Measurements from ENCODE around the gene ARPIN.
"Not testable (repeated sequence)": the region's sequence is repeated elsewhere in the genome, so short reads cannot be mapped to it uniquely, and the experiment has no call there.

The ARPIN gene

DNA sequence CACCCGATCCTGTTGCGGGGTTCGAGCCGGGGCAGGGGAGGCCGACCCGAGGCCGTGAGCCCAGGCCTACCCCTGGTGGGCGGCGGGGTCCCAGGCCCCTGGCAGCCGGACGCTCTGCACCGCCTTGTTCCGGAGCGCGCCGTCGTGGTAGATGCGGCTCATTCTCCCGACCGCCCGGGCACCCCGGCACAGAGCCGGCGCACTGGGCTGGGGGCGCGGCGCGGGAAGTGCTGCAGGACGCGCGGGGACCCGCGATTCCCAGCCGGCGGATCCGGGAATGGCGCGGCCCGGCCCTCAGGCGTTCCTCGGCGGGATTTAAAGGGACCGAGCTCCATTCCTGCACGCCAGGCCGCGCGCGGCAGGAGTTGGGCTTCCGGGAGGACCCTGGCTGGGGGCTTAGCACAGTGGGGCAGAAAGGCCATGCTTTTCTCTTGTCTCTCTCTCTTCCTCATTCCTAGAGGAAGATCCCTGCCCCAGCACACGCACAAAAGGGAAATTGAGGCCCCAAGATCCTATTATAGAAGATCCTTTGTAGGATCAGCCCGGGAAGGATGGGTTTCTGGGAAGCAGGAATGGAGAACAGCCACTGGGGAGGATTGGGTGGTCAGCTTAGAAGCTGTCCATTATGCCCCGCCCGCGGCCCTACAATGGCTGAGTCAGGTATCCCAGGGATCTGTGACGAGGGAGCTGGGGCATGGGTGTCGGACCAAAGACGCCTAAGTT lies at the start of gene ARPIN:
TSS of gene ARPIN (minus strand) at position 279 of the 723 bp plus-strand sequence. CDS start at position 162, 117 bp downstream.
- peak; percentile 81 for DNase-seq

DNA sequence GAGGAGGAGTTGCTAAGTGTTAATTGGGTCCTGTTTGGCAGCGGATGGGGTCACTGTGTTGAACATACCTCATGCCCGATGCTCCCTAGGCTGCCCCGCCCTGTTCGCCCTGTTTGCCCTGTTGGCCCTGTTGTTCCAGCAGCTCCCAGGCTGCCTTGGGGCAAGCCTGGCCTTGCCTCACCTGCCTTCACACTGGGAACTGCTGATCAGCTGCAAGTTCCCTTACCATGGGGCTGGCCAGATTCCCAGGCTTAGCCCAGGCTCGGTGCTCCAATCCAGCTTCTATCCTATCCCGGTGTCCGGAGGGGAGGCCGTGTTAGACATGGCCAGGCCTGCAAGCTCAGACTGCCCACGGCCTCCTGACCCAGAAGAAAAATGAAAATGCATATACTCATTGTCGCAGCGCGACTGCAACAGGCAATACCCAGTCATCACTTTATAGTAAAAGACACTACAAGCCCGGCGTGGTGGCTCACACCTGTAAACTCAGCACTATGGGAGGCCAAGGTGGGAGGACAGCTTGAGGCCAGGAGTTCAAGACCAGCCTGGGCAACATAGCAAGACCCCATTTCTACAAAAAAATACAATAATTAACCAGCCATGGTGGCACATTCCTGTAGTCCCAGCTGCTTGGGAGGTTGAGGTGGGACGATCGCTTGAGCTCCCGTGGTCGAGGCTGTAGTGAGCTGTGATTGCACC lies 45.5 kb upstream of the ARPIN start:
- no peak for DNase-seq

DNA sequence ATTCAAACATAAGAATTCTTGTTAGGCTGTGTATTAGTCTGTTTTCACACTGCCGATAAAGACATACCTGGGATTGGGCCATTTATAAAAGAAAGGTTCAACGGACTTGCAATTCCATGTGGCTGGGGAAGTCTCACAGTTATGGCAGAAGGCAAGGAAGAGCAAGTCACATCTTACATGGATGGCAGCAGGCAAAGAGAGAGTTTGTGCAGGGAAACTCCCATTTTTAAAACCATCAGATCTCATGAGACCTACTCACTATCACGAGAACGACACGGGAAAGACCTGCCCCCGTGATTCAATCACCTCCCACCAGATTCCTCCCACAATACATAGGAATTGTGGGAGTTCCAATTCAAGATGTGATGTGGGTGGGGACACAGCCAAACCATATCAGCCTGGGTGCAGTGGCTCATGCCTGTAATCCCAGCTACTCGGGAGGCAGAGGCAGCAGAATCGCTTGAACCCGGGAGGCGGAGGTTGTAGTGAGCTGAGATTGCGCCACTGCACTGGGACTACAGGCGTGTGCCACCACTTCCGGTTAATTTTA lies 42.8 kb upstream of the ARPIN start:
- not testable (repeated sequence) for DNase-seq

DNA sequence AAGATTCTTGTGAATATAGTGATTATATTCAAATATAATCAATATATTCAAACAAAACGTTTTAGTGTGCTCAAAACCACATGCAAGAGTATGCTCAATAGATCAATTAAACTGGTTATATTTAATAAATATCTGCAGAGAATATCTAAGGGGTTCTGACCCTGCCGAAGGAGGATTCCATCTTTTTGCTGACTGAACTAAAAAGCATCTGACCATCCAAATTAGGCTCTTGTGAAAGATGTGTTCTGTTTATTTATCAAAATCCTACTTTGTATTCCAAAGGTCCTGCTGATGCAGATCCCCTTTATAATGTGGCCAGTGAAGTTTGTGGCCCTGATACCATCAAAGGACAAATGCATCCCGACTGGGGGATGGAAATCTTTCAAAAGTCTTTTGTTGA lies 41.8 kb upstream of the ARPIN start:
- no peak for DNase-seq

DNA sequence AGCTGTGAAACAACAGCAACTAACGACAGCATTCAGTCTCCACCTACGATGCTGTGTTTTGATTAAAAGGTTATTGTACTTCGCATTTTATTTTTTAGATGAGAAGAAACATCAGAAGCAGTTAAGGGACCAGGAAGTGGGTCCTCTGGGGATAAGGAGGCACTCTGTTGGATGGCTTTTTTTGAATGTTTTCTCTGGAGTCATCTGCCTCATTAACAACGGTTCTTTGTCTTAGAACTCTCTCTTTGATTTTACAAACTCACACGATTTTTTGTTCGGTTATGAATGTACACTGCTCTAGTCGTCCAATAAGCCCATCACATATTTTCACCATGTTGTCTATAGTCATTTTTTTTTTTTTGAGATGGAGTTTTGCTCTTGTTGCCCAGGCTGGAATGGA lies 36.0 kb upstream of the ARPIN start:
- no peak for DNase-seq

DNA sequence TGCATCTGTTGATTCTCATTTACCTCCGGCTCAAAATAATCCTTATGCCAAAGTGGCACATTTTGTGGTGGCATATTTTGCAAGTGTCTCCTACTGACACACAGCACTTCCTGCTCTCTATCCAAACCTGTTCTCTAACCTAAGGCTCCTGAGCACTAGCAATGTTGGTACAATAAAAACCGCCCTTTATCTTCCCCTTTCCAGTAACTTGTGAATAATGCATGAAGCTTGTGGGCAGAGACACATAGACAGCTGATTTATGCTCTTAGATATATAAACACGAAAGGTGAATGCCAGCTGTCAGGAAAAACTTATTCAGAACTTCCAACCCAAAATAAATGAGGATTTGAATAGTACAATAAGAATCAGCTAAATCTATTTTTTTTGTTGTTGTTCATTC lies 34.6 kb upstream of the ARPIN start:
- DNase-seq, result no peak

DNA sequence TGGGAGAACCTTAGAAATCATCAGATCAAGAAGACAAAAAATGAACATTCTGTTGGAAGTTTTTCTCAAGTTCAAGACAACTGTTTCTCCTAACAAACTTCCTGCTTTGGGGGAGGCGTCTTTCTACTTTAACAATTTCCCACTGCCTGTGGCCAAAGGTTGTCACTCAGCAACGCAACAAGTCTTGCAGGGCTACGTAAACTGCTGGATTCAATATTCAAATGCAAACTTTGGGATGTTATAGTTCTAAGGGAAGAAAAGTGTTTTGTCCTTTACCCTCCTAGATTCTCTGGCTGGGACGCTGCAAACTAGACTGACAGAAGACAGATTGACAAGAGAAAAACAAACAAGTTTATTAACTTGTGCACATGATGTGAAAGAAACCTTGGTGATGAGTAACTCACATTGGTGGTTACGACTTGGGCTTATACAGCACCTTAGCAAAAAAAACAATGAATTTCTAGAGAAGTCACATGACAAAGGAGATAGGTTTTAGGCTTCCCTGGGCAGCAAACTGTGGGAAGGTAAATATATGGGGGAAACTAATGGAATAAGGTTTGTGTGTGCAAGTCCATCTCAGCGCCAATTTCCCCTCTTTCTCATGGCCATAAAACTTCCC lies 34.0 kb upstream of the ARPIN start:
- DNase-seq, result no peak

DNA sequence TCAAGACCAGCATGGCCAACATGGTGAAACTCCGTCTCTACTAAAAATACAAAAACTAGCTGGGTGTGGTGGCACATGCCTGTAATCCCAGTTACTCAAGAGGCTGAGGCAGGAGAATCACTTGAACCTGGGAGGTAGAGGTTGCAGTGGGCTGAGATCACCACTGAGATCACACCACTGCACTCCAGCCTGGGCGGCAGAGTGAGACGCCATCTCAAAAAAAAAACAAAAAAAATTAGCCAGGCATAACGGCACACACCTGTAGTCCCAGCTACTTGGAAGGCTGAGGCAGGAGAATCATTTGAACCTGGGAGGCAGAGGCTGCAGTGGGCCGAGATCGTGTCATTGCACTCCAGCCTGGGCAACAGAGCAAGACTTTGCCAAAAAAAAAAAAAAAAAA lies 31.0 kb upstream of the ARPIN start:
- DNase-seq, result not testable (repeated sequence)

DNA sequence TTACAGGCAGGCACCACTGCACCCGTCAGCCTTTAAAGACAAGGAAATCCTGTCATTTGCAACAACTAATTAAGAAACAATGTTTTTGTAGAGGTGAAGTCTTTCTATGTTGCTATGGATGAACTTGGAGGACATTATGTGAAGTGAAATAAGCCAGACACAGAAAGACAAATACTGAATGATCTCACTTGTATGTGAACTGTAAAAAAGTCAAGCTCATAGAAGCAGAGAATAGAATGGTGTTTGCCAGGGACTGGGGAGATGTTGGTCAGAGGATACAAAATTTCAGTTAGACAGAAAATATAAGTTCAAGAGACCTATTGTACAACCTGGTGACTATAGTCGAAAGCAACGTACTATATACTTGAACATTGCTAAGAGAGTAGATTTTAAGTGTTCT lies 27.2 kb upstream of the ARPIN start:
- no peak for DNase-seq

DNA sequence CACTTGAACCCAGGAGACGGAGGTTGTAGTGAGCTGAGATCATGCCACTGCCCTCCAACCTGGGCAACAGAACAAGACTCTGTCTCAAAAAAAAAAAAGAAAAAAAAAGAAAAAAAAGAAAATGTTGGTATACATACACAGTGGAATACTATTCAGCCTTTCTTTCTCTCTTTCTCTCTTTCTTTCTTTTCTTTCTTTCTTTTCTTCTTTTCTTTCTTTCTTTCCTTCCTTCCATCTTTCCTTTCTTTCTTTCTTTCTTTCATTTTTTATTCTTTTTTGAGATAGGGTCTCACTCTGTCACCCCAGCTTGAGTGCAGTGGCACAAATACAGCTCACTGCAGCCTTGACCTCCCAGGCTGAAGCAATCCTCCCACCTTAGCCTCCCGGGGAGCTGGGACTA lies 26.6 kb upstream of the ARPIN start:
- DNase-seq, result not testable (repeated sequence)

DNA sequence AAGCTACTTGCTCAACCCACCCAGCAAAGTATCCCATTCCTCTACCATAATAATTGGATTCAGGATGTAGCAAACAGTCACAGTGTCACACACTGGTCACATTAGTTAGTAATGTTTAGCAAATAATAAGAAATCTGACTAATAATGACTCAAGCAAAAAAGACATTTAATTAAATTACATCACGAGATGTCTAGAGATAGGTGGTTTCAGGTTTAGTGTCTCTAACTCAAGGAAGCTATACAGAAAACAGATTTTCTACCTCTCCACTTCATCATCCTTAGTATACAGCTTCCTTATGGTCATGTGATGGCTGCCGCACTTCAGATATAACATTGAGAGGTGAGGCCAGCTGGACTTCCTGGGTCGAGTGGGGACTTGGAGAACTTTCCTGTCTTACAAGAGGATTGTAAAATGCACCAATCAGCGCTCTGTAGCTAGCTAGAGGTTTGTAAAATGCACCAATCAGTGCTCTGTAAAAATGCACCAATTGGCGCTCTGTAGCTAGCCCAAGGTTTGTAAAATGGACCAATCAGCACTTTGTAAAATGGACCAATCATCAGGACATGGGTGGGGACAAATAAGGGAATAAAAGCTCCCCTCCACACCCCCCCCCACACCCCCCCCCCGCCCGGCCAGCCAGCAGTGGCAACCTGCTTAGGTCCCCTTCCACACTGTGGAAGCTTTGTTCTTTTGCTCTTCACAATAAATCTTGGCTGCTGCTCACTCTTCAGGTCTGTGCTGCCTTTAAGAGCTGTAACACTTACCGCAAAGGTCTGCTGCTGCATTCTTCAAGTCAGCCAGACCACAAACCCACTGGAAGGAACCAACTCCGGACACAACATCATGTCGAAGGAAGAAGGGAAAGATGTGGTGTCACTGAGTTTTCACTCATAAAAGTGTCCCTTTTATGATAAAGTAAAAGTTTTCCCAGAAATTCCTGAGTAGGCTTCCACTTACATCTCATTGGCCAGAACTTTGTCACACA lies 24.9 kb upstream of the ARPIN start:
- DNase-seq, result no peak

DNA sequence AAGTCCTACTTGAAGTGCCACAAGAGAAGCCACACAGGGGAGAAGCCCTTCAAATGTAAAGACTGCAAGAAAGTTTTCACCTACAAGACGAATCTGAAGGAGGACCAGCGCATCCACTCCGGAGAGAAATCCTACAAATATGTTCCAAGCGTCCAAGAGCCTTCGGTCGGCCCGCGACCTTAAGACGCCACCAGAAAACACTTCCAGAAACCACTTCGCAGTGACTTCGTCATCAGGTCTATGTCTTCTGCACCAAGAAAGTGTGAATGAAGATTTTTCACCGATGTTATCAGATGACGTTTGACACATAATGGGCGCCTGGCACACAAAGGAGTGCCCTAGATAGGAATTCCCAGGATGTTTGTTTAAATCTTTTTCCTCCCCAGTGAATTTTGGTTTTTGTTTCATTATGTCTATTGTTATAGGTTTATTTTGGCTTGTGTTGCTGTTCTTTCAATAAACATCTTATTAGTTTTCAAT lies 24.1 kb upstream of the ARPIN start:
- no peak for DNase-seq

DNA sequence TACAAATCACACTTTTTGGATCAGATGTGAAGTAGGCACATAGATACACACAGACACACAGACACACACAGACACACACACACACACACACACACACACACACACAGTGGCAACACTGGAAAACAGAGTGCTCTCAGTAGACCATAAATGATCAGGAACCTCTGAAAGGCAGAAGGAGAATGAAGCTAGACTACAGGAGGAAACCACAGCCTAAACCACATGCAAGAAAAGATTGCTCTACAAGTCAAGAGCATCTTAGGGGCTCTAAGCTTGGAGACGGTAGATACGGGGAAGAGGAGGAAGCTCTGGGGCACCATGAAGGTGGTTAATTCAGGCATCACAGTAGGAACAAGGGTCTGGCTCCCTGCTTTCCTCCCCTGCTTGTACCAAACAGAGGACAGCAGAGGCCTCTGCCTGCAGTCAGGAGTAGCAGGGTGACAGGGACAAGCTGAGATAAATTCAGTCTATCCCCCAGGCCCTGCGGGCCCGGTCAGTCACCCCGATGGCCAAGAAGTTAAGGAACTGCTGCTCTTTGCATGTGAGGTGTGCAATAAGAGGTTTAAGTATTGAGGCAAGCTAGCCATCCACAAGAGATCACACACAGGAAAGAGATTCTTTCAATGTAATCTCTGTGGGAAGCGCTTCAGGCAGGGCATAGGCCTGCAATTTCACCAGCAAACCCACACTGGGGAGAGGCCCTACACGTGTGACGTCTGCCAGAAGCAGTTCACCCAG lies 23.5 kb upstream of the ARPIN start:
- no peak for DNase-seq

DNA sequence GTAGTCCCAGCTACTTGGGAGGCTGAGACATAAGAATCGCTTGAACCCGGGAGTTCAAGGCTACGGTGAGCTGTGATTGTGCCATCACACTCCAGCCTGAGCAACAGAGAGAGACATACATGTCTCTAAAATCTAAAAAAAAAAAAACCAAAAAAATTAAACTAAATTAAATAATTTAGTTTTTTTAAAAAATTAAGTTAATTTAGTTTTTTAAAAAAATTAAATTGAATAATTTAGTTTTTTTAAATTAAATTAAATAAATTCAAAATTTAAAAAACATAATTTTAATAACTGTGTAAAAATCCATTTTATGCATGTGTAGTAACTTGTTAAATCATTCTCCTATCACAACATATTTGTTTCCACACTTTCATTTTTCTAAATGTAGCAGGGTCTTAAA lies 20.1 kb upstream of the ARPIN start:
- DNase-seq, result no peak

DNA sequence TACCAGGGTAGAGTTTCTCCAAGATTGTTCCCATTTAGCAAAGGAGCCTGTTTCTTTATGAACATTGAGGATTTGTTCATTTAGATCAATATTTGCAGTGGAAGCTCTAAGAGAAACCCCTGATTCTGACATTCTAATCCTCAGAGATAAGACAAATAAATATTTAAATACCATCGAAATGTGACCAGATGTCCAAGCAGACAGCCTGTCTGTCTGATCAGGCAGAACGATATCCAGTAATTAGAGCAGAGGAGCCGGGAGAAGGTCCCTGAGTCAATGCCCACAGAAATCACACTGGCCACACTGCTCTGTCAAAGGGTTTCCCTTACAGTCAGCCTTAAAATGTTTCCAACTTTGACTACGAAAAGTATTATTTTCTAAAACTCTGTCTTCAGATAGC lies 15.7 kb upstream of the ARPIN start:
- no peak for DNase-seq

DNA sequence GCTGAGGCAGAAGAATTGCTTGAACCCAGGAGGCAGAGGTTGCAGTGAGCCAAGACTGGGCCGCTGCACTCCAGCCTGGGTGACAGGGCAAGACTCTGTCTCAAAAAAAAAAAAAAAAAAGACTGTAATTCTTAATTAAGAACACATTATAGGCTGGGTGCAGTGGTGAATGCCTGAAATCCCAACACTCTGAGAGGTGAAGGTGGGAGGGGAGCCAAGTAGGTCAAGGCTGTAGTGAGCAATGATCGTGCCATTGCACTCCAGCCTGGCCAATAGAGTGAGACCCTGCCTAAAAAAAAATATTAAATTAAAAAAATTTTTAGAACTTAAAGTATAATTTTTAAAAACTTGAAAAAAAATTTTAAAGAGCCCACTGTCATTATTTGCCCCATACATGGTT lies 13.4 kb upstream of the ARPIN start:
- no peak for DNase-seq

DNA sequence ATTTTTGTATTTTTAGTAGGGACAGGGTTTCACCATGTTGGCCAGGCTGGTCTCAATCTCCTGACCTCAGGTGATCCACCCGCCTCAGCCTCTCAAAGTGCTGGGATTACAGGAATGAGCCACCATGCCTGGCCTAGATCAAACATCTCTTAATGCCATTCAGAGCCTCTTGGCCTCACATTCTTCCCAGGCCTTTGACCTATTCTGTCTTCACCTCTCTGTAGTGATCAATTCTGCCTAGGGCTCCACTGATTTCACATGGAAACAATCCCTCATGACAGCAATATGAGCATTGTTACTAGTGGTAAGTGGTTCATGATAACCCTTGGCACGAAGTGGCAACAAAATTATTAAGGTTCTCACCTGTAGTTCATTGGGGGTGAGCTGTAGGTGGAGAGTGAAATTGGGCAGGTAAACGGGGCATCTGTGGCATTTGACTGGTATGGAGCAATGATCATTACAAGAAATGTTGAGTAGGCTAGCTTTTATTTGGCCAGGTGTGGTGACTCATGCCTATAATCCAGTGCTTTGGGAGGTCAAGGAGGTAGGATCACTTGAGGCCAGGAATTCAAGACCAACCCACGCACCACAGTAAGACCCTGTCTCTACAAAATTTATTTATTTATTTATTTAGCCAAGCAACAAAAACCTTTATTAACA lies 4.8 kb upstream of the ARPIN start:
- no peak for DNase-seq

DNA sequence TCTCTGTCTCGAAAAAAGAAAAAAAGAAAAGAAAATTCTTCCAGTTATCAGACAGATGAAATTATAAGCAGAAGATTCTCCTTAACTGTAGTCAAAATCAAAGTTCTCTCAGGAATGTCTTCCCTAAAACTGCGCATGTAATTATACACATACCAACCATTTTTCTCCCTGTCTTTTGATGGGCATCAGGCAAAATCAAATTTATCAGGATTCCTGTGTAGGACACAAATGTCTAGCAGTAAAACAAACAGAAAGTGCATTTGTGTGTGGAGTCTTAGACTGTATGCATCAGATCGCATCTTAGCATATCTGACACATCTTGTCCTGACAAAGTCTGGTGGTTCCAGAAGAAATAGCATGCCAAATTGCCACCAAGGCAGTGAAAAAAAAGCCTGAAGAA lies 3.9 kb upstream of the ARPIN start:
- no peak for DNase-seq

DNA sequence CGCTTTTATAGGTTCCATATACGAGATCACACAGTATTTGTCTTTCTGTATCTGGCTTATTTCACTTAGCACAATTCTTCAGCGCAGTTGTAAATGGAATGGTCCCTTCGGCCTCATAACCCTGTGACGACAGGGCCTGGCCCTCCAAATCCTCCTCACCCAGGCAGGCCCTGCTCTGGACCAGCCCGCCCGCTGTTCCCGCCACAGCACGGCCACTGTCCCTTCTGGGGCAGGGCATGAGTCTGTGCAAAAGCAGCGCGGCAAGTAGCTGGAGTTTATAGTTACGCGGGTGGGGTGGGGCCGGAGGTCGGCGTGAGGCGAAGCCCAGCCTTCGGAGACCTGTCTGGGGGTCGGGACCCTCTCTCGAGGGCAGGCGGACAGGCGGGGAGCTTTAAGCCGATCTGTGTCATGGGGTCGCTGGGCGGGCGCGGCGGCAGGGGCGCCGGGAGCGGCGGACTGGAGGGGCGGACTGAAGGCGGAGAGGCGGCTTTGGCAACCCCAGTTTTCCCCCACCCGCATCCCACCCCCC lies 543 bp downstream of the ARPIN start:
- DNase-seq, result peak; percentile 64

DNA sequence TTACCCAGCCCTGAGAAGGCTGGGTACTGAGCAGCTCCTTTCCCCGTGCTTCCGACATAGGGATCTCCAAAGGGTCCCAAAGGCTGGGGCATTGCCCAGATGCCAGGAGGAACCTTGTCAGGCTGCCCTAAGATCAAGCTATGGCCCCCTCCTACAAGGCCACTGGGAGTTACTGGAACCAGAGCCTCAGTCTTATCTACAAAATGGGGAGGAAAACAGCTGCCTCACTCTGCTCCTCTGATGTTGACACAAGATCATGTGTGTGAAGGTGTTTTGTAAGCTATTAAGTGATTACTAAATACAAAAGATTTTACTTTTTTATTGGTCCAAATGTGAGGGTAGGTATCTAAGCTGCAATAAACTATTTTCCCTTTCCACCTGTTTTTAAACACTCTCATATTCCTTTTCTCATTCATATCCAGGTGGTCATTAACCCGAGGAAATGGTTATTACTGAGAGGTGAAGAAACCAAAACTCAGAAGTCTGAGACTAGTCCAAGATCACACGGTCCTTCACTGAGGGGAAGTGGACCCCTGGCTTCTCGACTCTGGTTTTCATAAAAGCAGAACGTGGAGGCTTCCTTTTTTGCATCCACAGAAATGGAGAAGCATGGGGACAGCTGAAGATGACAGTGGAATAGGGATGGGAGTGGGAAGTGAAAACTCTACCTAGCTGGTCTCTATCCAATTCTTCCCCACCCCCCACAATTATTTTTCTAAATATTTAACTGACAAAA lies 1.7 kb downstream of the ARPIN start:
- no peak for DNase-seq
